NCI-H1417 treated with DMSO at 0.1 percent for 48 hours (cell line): ENCODE results near the gene CARMIL3.
"Not testable (repeated sequence)": the region's sequence is repeated elsewhere in the genome, so short reads cannot be mapped to it uniquely, and the experiment has no call there.

Experiments
- DNase-seq: peaks from one replicate; lab custom pipeline; 2025; lab: John Stamatoyannopoulos, UW

CARMIL3 gene

DNA sequence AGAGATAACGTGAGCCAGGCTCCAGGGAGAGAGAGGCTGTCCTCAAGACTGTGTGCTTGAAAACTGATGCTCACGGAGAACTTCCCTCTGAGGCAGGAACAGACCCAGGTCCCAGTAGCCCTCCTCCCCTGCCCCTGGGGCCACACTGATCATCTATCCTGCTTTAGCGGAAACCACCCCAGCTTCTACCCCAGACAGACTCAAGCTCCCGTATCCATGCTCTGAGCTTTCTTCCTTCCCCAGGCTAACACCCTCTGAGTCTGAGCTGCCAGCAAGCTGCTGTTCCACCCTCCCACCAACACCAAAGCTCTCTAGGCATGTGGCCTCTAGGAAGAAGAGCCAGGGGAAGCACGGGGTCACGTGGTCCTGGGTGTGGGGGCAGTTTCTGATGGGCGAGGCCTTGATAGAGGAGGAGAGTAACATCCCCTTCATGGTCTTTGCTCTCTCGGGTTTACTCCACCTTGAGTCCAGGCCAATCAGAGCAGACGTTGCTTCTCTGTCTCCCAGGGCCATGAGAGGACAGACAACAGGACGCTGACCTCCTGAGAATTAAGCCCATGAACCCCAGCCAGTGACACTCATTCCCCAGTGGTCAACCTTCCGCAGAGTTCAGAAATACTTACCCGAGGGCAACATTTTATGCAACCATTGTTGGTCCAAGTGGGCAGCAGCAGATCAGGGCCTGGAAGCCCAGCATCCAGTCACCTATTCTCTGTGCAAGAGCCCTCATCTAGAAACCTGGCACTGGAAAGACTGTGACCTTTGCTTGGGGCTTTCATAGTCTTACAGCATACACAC is 43.7 kb downstream of the CARMIL3 start:
- no peak for DNase-seq

DNA sequence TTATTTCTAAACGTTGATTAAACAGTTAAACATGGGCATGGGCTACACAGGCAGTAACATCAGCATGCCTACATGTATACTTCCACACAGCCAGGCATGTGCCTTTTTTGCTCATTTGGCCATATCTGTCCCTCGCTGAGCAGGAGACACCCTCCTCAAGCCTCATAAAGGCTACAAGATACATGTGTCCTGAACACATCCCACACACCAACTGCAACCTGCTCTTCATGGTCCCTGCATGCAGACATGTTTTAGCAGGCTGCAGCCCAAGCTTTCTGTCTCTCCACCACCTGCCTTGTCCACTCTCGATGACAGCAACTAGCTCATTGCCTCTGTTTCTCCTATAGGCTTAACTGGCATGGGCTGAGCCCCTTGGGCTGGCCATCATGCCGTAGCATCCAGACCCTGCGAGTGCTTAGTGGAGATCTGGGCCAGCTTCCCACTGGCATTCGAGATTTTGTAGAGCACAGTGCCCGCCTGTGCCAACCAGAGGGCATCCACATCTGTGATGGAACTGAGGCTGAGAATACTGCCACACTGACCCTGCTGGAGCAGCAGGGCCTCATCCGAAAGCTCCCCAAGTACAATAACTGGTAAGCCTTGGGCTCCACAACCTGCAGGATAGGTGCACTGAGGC is 44.9 kb downstream of the CARMIL3 start:
- no peak for DNase-seq

DNA sequence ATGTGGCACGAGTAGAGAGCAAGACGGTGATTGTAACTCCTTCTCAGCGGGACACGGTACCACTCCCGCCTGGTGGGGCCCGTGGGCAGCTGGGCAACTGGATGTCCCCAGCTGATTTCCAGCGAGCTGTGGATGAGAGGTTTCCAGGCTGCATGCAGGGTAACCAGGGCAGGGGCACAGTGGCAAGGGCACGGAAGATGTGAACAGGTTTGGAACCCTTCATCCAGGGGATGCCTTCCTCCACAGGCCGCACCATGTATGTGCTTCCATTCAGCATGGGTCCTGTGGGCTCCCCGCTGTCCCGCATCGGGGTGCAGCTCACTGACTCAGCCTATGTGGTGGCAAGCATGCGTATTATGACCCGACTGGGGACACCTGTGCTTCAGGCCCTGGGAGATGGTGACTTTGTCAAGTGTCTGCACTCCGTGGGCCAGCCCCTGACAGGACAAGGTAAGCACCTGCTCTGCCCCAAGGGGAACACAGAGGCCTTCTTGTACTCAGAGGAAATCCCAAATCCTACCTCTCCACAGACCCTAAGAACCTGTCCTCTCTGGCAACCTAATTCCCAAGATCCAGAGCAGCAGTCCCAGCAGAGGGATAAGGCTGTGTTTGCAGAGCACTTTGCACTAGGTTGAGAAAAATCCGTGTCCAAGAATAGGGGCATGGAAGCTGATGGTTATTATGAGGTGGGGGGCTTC is 46.6 kb downstream of the CARMIL3 start:
- no peak for DNase-seq

DNA sequence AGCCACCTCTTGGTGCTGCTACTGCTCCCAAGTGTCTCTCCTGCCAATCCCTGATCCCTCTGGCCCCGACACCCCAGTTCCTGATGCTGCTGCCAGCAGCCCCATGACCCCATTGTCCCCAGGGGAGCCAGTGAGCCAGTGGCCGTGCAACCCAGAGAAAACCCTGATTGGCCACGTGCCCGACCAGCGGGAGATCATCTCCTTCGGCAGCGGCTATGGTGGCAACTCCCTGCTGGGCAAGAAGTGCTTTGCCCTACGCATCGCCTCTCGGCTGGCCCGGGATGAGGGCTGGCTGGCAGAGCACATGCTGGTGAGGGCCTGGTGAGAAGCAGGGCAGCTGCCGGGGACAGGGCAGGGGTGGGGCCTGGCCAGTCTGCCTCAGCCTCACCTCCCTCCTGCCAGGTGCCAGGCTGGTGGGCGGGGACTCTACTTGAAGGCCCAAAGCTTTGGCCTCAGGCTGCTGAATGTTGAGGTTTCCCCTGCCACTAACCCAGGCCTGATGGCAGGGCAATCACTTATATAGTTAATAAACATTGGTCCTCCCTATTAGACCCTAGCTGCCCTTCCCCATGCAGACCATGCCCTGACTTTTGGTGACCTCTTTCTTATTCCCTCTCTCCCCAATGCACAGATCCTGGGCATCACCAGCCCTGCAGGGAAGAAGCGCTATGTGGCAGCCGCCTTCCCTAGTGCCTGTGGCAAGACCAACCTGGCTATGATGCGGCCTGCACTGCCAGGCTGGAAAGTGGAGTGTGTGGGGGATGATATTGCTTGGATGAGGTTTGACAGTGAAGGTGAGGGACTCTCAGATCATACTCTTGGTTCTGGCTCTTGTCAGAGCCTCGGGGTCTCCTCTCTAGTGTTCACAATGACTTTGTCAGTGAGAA is 47.4 kb downstream of the CARMIL3 start:
- DNase-seq = no peak

DNA sequence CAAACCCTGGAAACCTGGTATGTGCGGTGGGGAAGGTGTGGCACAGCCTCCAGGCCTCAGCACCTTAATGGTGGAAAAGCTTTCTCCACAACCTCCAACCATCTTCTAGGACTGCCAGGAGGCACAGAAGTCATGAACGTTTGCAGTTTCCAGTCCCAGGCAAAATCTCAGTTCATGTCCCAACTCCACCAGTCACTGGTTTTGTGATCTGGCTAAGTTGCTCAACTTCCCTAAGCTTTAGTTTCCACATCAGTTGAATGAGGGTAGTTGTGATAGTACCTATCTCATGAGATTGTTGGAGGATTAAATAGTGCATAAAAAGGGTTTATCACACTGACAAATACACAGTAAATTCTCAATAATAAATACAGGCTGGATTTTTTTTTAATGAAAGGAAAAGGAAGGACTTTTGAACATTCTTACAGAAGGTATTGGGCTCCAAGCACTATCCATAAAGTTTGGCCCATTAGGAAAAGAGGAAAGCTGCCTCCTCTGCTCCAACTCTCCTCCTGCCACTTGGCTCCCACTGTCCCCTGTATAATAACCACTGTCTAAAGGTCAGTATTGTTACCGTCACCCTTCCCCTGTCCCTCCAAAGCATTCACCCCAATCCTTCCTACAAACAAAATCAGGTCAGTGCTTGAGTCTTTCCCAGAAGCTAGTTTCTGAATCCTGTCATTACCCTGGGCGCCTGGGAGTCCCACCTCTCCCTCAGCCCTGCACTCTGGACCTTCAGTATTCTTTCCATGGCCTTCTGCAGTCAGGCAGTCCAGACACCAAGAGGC is 48.6 kb downstream of the CARMIL3 start:
- no peak for DNase-seq

DNA sequence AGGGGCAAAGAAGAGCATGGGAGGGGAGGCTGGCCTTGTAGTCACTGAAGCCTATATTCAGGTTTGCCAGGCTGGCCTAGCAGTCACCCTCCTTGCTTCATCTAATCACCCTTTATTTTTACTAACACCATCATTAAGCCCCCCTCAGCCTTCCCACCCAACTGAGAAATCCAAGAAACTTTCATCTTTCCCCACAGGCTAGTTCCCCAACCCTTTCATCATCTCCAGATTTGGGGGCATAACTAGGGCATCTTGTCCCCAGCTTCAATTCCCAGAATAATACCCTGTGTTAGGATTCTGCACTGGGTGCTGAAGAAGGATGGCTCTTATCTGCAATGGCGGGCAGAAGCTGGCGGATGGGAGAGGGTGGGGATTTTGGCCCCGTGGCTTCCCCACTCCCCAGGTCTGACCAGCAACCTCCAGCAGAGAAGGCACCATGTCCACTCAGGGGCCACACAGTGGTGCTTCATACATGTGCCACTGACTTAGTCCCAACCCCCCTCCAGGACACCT is 49.2 kb downstream of the CARMIL3 start:
- DNase-seq = no peak

DNA sequence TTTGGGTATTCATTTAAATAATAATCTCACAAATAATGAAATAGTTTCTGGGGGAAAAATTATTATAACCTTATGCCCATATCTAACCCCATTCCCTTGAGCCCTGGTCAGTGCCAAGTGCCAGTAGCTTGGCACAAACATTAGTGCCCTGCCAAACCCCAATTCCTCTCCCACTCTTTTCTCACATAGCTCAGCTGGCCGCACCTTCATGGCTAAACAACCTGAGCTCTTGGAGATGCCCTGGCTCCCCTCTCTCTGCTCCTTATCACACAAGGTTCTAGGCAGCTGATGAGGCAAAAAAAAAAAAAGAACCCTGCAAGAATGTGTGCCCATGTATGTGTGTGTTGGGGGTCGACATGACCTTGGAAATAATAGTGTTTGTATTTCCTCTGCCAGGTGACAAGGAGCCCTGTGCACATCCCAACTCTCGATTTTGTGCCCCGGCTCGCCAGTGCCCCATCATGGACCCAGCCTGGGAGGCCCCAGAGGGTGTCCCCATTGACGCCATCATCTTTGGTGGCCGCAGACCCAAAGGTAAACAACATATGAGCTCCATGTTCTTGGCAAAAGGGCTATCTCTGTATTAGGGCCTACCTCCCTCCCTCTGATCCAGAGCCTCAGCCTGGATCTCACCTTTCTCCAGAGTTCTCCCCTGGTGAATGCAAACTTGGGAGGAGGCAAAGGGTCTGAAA is 50.7 kb downstream of the CARMIL3 start:
- no peak for DNase-seq

DNA sequence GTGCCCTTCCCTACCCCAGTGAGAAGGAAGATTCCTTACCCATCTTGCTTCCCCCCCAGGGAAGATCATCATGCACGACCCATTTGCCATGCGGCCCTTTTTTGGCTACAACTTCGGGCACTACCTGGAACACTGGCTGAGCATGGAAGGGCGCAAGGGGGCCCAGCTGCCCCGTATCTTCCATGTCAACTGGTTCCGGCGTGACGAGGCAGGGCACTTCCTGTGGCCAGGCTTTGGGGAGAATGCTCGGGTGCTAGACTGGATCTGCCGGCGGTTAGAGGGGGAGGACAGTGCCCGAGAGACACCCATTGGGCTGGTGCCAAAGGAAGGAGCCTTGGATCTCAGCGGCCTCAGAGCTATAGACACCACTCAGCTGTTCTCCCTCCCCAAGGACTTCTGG is 51.6 kb downstream of the CARMIL3 start:
- no peak for DNase-seq

DNA sequence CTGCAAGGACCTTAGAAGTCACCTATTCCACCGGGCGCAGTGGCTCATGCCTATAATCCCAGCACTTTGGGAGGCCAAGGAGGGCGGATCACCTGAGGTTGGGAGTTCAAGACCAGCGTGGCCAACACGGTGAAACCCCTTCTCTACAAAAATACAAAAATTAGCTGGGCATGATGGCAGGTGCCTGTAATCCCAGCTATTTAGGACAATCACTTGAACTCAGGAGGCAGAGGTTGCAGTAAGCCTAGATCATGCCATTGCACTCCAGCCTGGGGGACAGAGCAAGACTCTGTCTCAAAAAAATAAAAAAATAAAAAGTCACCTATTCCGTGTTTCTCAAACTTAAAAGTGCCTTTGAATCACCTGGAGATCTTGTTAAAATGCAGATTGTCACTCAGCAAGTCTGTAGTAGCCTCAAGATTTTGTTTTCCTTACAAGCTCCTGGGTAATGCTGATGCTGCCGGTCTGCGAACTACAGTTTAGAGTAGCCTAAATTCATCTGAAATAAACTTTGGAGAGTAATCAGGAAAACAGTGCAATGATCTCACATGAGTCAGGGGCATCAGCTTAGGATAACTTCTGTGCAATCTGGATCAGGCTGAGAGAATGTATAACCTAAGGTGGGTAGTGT is 53.9 kb downstream of the CARMIL3 start:
- not testable (repeated sequence) for DNase-seq

DNA sequence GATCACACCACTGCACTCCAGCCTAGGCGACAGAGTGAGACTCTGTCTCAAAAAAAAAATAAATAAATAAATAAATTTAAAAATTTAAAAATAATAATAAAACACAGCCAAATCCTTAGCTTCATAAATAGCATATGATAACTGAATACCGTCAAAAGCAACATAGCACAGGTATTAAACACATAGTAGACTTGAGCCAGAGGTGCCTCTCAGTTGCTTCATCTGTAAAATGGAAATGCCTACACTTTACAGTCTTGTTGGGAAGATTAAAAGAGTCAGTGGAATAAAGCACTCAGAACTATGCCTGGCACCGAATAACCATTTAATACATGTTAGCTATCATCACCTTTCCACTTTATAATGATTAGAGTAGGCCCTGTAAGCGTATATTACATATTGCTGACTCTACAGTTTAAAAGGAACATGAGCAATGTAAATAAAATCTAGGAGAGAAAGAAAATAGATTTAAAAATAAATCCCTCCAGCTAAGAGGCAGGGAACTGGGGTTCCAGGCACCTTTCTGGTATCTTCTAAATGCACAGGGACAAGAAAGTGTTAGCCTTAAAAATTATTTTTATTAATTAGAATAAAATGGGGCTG is 55.0 kb downstream of the CARMIL3 start:
- no peak for DNase-seq

DNA sequence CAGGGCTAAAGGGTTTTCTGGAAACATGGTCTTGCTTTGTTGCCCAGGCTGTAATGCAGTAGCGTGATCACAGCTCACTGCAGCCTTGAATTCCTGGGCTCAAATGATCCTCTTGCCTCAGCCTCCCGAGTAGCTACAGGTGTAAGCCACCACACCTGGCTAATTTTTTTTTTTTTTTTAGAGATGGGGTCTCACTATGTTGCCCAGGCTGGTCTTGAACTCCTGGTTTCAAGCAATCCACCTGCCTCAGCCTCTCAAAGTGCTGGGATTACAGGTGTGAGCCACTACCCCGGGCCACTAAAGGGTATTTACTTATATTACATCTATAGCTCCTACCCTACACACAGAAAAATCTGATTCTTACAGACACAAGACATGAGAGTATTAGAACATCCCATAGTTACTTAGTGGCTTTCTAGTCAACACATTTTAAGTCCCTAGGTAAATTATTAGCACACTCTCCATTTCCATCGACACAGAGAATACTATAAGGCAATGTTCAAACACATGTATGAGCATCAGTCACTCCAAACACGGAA is 56.6 kb downstream of the CARMIL3 start:
- DNase-seq = no peak

DNA sequence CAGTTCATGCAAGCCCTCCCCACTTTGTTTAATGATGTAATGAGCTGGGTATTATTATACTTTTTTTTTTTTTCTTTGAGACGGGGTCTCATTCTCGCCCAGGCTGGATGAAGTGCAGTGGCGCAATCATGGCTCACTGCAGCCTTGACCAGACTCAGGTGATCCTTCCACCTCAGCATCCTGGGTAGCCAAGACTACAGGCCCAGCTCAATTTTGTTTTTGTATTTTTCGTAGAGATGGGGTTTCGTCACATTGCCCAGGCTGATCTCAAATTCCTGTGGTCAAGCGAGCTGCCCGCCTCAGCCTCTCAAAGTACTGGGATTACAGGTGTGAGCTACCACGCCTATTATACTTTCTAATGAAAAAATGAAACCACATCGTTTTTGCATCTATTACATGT is 58.3 kb downstream of the CARMIL3 start:
- no peak for DNase-seq

DNA sequence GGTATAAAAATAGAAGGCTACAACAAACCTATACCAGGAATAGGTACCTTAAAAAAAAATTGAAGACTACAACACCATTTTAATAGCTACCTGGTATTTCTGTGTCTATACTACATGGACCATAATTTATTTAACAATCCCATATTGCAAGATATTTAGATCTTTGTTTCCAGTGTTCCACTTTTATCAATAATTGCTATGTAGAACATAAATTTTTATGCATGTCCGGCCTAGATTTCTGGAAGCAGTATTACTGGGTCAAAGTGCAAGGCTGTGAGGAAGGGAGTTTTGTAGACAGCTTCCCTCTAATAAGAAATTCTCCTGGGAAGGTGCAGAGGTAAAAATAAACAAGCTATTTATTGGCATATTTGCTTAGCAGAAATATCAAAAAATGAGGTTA is 58.7 kb downstream of the CARMIL3 start:
- DNase-seq = no peak

DNA sequence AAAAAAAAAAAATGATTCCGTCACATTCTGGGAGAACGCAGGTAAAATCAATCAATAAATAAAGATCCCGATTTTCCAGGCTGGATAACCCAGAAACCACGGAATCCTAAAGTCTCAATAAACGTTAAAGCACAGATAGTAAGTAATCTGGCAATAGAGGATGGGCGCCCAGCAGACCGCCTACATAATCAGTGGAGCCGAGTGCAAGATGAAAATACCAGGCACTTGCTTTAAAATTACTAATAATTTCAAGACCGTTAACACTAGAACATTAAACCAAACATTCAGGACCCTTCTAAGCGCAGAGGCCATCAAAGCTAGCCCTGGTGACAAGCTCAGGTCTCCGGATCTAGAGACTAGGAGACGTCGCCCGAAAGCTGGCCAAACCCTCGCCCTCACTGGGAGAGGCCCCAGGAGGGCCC is 61.6 kb downstream of the CARMIL3 start:
- DNase-seq = no peak

DNA sequence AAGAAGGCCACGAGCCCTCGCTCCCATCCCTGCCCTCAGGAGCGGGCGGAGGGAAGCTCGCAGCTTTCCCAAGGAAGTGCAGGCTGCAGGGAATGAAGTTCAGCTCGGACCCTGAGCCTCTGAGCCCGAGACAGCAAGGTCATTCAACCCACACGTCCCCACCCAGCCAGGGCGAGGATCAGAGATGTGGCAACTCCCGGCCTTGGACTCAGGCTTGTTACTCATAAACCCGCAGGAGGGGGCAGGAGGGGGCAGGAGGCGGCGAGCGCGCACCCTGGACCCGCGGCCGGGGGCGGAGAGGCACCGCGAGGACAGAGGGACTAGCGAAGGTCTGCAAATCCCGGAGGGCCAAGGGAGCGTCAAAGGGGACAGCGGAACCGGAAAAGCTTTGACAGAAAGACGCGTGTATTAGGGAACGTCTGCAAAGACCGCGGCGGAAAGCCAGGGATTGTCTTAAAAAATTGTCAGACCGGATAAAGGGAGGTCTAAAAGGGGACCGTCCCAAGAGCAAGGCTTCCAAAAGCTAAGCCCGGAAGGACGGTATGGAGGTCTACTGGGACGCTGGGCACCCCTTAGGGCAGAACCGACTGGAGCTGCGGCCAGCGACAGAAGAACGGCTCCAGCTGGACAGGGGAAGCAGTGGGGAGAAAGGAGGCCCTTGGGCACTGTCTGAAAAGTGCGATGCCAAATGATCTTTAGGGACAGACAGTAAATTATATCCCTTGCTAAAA is 62.2 kb downstream of the CARMIL3 start:
- peak; percentile 86 for DNase-seq

DNA sequence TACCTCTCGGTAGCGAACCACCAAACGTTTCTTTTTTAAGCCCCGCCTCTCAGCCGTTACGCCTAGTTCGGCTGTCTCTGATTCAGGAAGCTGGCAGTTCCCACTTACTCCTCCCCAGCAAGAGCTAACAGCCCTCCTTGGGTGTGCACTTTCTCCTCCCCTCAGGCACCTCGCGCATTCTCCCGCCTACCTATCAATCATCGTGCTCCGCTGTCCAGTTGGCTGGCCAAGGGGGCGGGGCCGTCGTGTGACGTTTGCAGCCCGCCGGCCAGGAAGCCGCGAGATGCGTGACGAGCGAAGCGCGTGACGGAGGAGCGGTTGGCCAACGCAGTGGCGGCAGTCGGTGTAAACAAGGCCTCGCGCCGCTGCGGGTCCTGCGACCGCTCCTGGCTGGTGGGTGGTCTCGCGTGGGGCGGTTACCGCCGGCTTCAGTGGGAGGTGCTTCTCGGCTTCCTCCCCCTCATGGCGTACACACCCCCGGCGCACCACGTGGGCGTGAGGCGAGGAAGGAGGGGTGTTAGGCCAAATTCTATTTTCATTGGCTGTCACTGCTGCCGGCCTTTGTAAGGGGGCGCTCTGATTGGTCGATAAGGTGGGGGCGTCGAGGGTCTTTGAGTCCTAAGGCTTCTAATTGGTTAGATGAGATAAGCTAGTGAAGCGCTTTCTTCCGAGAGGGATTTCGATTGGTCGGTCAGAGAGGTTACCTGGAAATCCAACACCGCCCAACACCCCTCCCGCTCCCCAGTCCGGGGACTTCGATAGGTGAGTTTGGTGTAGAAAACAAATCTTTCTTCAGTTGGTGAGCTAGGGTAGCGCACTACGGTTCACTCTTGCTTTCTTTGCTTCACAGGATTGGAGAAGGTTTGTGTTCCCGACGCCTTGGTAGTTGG is 63.0 kb downstream of the CARMIL3 start, which contains the start of the genes DCAF11 and NRL:
TSS of gene DCAF11 (plus strand) at position 246 of the 890 bp plus-strand sequence. CDS start 818 bp downstream, outside the sequence.
TSS of gene NRL (minus strand) at position 418 of the 890 bp plus-strand sequence. CDS start 32,101 bp downstream, outside the sequence.
- DNase-seq = peak; percentile 99
